Caco-2 (cell line): ENCODE results near the gene IL2RA. TPM values are rescaled to one million over a fixed set of nuclear protein-coding genes. Genes with fewer than 3 reads are reported as not detected.

ENCODE experiments used
- BruUV-seq: library from RNA; stranded (reverse); fragments of 400-500 nt; replicated peaks from 2 replicates; lab custom pipeline; 2021; lab: Mats Ljungman, UMichigan
- CTCF ChIA-PET: fragments of 300-600 bp; sonication (Branson Sonifier 250); formaldehyde crosslinking; loops from one replicate; lab custom pipeline; 2022; ENCODE audit warnings: antibody characterized with exemption; lab: Charles Lee
- POLR2A ChIA-PET: fragments of 300-600 bp; sonication (Branson Sonifier 250); formaldehyde crosslinking; loops from one replicate; lab custom pipeline; 2022; ENCODE audit warnings: antibody characterized with exemption; lab: Charles Lee
- DNase-seq, 2 experiments: peaks; one replicate each; pipeline versions ENCODE4 v3.0.0 to v3.0.0-alpha.2; 2020 to 2022
- H3K27me3 ChIP-seq: replicated peaks from 2 replicates; pipeline ENCODE4 v1.6.0; 2011; ENCODE audit warnings: low read length; ENCODE audit not compliant: control insufficient read depth, insufficient read depth
- H3K36me3 ChIP-seq: 2 replicates; pipeline ENCODE4 v1.5.1; 2011; ENCODE audit warnings: low read length; ENCODE audit not compliant: control insufficient read depth, insufficient read depth
- H3K4me1 ChIP-seq: fragments of 250-450 bp; sonication (Bioruptor Pico); 2 replicates; pipeline ENCODE4 v1.5.1; 2020; ENCODE audit warnings: mild to moderate bottlenecking
- H3K4me3 ChIP-seq: 2 replicates; pipeline ENCODE4 v1.5.1; 2011; ENCODE audit warnings: low read depth, mild to moderate bottlenecking, control low read depth, low read length
- H3K9me3 ChIP-seq: fragments of 250-450 bp; sonication (Bioruptor Pico); 2 replicates; pipeline ENCODE4 v1.5.1; 2020; ENCODE audit warnings: mild to moderate bottlenecking, moderate library complexity
- H3K27ac Mint-ChIP-seq: one replicate; pipeline ENCODE4 v1.8.0; 2022; ENCODE audit warnings: mixed read lengths; ENCODE audit not compliant: unreplicated experiment
- H3K27me3 Mint-ChIP-seq: one replicate; pipeline ENCODE4 v1.8.0; 2022; ENCODE audit warnings: mixed read lengths; ENCODE audit not compliant: insufficient read depth, unreplicated experiment
- H3K36me3 Mint-ChIP-seq: one replicate; pipeline ENCODE4 v1.8.0; 2022; ENCODE audit warnings: mild to moderate bottlenecking, mixed read lengths; ENCODE audit not compliant: insufficient read depth, unreplicated experiment
- H3K4me1 Mint-ChIP-seq: one replicate; pipeline ENCODE4 v1.8.0; 2022; ENCODE audit warnings: low read depth, mixed read lengths; ENCODE audit not compliant: unreplicated experiment
- H3K4me3 Mint-ChIP-seq: one replicate; pipeline ENCODE4 v1.8.0; 2022; ENCODE audit warnings: mild to moderate bottlenecking, moderate library complexity, mixed read lengths; ENCODE audit not compliant: unreplicated experiment
- H3K9me3 Mint-ChIP-seq: one replicate; pipeline ENCODE4 v1.8.0; 2022; ENCODE audit warnings: mixed read lengths; ENCODE audit not compliant: unreplicated experiment
- CTCF ChIP-seq, 2 experiments: fragments of 200-600 bp in 1 of 2; IDR thresholded peaks; 1 replicate in 1 of 2; 2 replicates in 1 of 2; pipeline versions ENCODE4 v1.5.1 to v1.8.0; 2011 to 2022; ENCODE audit warnings: antibody characterized with exemption in 1 of 2, control low read depth in 1 of 2, inconsistent platforms in 1 of 2, low read depth in 1 of 2, low read length in 1 of 2, mild to moderate bottlenecking in 1 of 2, moderate library complexity in 1 of 2; ENCODE audit not compliant: insufficient read depth in 1 of 2, severe bottlenecking in 1 of 2, unreplicated experiment in 1 of 2
- intact Hi-C: fragments of 100-400 bp; cut with micrococcal nuclease; formaldehyde crosslinking; loops from one replicate; pipeline ENCODE4 v1.10.0; 2022; ENCODE audit not compliant: unreplicated experiment
- total RNA-seq: library from RNA; stranded (reverse); gene quantifications from 2 replicates; pipeline ENCODE4 v1.2.3, GENCODE V29; 2022

The IL2RA gene
- total RNA-seq, 1 experiment from 2014 or later, result not detected

GRCh38 chr10:5992398-5992797 is 69.8 kb downstream of the IL2RA start:
- Mint-ChIP-seq H3K36me3 (no peaks in the 10 kb centered on the region), H3K4me3 (no peak overlapping the region), H3K9me3 (peaks cover 29% of the 10 kb centered on the region), H3K27me3 (peaks cover 20% of the 10 kb centered on the region), H3K4me1 (no peaks in the 10 kb centered on the region), H3K27ac (no peak overlapping the region)
- intact Hi-C loops, result no loop called here
- Histone ChIP-seq H3K9me3 (peaks cover 30% of the 10 kb centered on the region), H3K4me3 (no peak overlapping the region), H3K36me3 (no peaks in the 10 kb centered on the region), H3K4me1 (no peaks in the 10 kb centered on the region), H3K27me3 (no peaks in the 10 kb centered on the region)
- no peak for DNase-seq
- ChIA-PET POLR2A (no interaction called here), CTCF (no interaction called here)
- BruUV-seq, result no TSS peak
- TF ChIP-seq CTCF (IDR thresholded peaks at IDR 0.05; ENCODE audit: insufficient read depth in 1 of 2, low read depth in 1 of 2, low read length in 1 of 2, severe bottlenecking in 1 of 2, unreplicated experiment in 1 of 2), result no peak

GRCh38 chr10:5991708-5992107 is 70.5 kb downstream of the IL2RA start:
- H3K36me3 Mint-ChIP-seq, result no peaks in the 10 kb centered on the region
- H3K4me3 Mint-ChIP-seq, result no peak overlapping the region
- Histone ChIP-seq H3K9me3 (peaks cover 30% of the 10 kb centered on the region), H3K4me3 (no peak overlapping the region), H3K4me1 (no peaks in the 10 kb centered on the region), H3K27me3 (no peaks in the 10 kb centered on the region), H3K36me3 (no peaks in the 10 kb centered on the region)
- POLR2A ChIA-PET, result no interaction called here
- H3K9me3 Mint-ChIP-seq, result peaks cover 29% of the 10 kb centered on the region
- BruUV-seq, result no TSS peak
- H3K27ac Mint-ChIP-seq, result no peak overlapping the region
- intact Hi-C loops, result no loop called here
- TF ChIP-seq CTCF (IDR thresholded peaks at IDR 0.05; ENCODE audit: insufficient read depth in 1 of 2, low read depth in 1 of 2, low read length in 1 of 2, severe bottlenecking in 1 of 2, unreplicated experiment in 1 of 2), result no peak
- H3K4me1 Mint-ChIP-seq, result no peaks in the 10 kb centered on the region
- DNase-seq, result no peak
- CTCF ChIA-PET, result no interaction called here
- peaks cover 23% of the 10 kb centered on the region for H3K27me3 Mint-ChIP-seq

GRCh38 chr10:5989756-5990155 is 72.4 kb downstream of the IL2RA start:
- CTCF ChIA-PET, result no interaction called here
- Mint-ChIP-seq H3K27me3 (peaks cover 18% of the 10 kb centered on the region), H3K27ac (no peak overlapping the region), H3K9me3 (peaks cover 29% of the 10 kb centered on the region), H3K4me1 (no peaks in the 10 kb centered on the region), H3K36me3 (no peaks in the 10 kb centered on the region), H3K4me3 (no peak overlapping the region)
- BruUV-seq, result no TSS peak
- Histone ChIP-seq H3K9me3 (peaks cover 30% of the 10 kb centered on the region), H3K4me3 (no peak overlapping the region), H3K4me1 (no peaks in the 10 kb centered on the region), H3K27me3 (no peaks in the 10 kb centered on the region), H3K36me3 (no peaks in the 10 kb centered on the region)
- POLR2A ChIA-PET, result no interaction called here
- TF ChIP-seq CTCF (IDR thresholded peaks at IDR 0.05; ENCODE audit: insufficient read depth in 1 of 2, low read depth in 1 of 2, low read length in 1 of 2, severe bottlenecking in 1 of 2, unreplicated experiment in 1 of 2), result no peak
- intact Hi-C loops, result no loop called here
- DNase-seq, result no peak
